SK-N-SH (cell line): ENCODE measurements around the gene CD2. TPM values are rescaled to one million over a fixed set of nuclear protein-coding genes. Genes with fewer than 3 reads are reported as not detected.

Experiments used
- CTCF ChIA-PET: fragments of 300-600, 350-600 bp; formaldehyde crosslinking; extraction: SDS; loops from one replicate; lab custom pipeline; 2021; lab: Yijun Ruan, JAX
- POLR2A ChIA-PET: fragments of 350-600 bp; sonication (Branson Sonifier 250); formaldehyde crosslinking; extraction: SDS; loops from one replicate; lab custom pipeline; 2020; ENCODE audit warnings: antibody characterized with exemption, inconsistent platforms; lab: Yijun Ruan, JAX
- DNase-seq: peaks from one replicate; pipeline ENCODE4 v3.0.0; 2012
- H2AFZ ChIP-seq: fragments of 200-600 bp; sonication (generic); 2 replicates; pipeline ENCODE4 v1.8.1; 2016; ENCODE audit warnings: antibody characterized with exemption, mild to moderate bottlenecking, low read depth
- H3F3A ChIP-seq: fragments of 200-600 bp; sonication (generic); replicated peaks from 2 replicates; pipeline ENCODE3; 2016; ENCODE audit warnings: antibody characterized with exemption, mild to moderate bottlenecking; ENCODE audit not compliant: insufficient read depth
- H3K27ac ChIP-seq, 2 experiments: fragments of 200-500 bp in 1 of 2; fragments of 200-600 bp in 1 of 2; sonication (Bioruptor generic) in 1 of 2; sonication (generic), shearing (Covaris generic) in 1 of 2; 2 replicates each; pipeline versions ENCODE4 v1.5.1 to v1.6.1; 2014 to 2016; ENCODE audit warnings: low read depth in 2 of 2, inconsistent platforms in 1 of 2, low read length in 1 of 2, mild to moderate bottlenecking in 1 of 2, mixed read lengths in 1 of 2
- H3K27me3 ChIP-seq: fragments of 200-600 bp; sonication (generic), shearing (Covaris generic); 2 replicates; pipeline ENCODE4 v1.6.1; 2016; ENCODE audit warnings: mixed run types; ENCODE audit not compliant: insufficient read depth
- H3K36me3 ChIP-seq, 2 experiments: fragments of 200-500 bp in 1 of 2; fragments of 200-600 bp in 1 of 2; sonication (Bioruptor generic) in 1 of 2; sonication (generic) in 1 of 2; replicated peaks in 1 of 2; 2 replicates each; pipeline versions ENCODE3 to v1.5.1; 2014 to 2016; ENCODE audit warnings: low read length in 1 of 2, mild to moderate bottlenecking in 1 of 2; ENCODE audit not compliant: insufficient read depth in 2 of 2, control insufficient read depth in 1 of 2
- H3K4me1 ChIP-seq, 2 experiments: fragments of 200-500 bp in 1 of 2; fragments of 200-600 bp in 1 of 2; sonication (Bioruptor generic) in 1 of 2; sonication (generic), shearing (Covaris generic) in 1 of 2; 2 replicates each; pipeline versions ENCODE4 v1.5.1 to v1.6.1; 2014 to 2016; ENCODE audit warnings: low read depth in 1 of 2, low read length in 1 of 2, mixed run types in 1 of 2; ENCODE audit not compliant: insufficient read depth in 2 of 2, control insufficient read depth in 1 of 2
- H3K4me2 ChIP-seq: fragments of 200-600 bp; sonication (generic), shearing (Covaris generic); 2 replicates; pipeline ENCODE4 v1.6.1; 2017; ENCODE audit warnings: mixed run types
- H3K4me3 ChIP-seq, 2 experiments: fragments of 200-500 bp in 1 of 2; fragments of 200-600 bp in 1 of 2; sonication (Bioruptor generic) in 1 of 2; sonication (generic), shearing (Covaris generic) in 1 of 2; 2 replicates each; pipeline versions ENCODE4 v1.5.1 to v1.8.1; 2014 to 2016; ENCODE audit warnings: low read depth in 2 of 2, inconsistent platforms in 1 of 2, low read length in 1 of 2, mild to moderate bottlenecking in 1 of 2, mixed read lengths in 1 of 2, moderate library complexity in 1 of 2
- H3K79me2 ChIP-seq: fragments of 200-600 bp; sonication (generic); 2 replicates; pipeline ENCODE4 v1.8.1; 2017; ENCODE audit warnings: mild to moderate bottlenecking; ENCODE audit not compliant: insufficient read depth
- H3K9ac ChIP-seq: fragments of 200-600 bp; sonication (generic); 2 replicates; pipeline ENCODE4 v1.6.1; 2017; ENCODE audit warnings: mixed run types
- H3K9me2 ChIP-seq: fragments of 200-600 bp; sonication (generic); 2 replicates; pipeline ENCODE4 v1.6.1; 2017; ENCODE audit warnings: mixed run types
- H3K9me3 ChIP-seq: fragments of 200-600 bp; sonication (generic); 2 replicates; pipeline ENCODE4 v1.6.1; 2017; ENCODE audit warnings: mixed run types, mild to moderate bottlenecking, moderate library complexity
- H4K20me1 ChIP-seq: fragments of 200-600 bp; sonication (generic); 2 replicates; pipeline ENCODE4 v1.6.1; 2017; ENCODE audit warnings: mild to moderate bottlenecking, mixed run types; ENCODE audit not compliant: insufficient read depth
- FOSL2 ChIP-seq: IDR thresholded peaks from 2 replicates; pipeline ENCODE4 v1.4.0; 2012; ENCODE audit warnings: low read depth, mild to moderate bottlenecking, moderate library complexity, borderline replicate concordance
- GATA2 ChIP-seq: sonication (generic); formaldehyde crosslinking; IDR thresholded peaks from 2 replicates; pipeline ENCODE4 v1.5.0; 2020; ENCODE audit warnings: mild to moderate bottlenecking, missing genetic modification reagents
- REST ChIP-seq: IDR thresholded peaks from 2 replicates; pipeline ENCODE4 v1.6.1; 2012; ENCODE audit warnings: mild to moderate bottlenecking, low read depth, low read length, moderate library complexity
- RXRA ChIP-seq: IDR thresholded peaks from 2 replicates; pipeline ENCODE4 v1.4.0; 2012; ENCODE audit warnings: low read depth, mild to moderate bottlenecking, borderline replicate concordance
- TEAD4 ChIP-seq: IDR thresholded peaks from 2 replicates; pipeline ENCODE4 v1.4.0; 2012; ENCODE audit warnings: mild to moderate bottlenecking, borderline replicate concordance; ENCODE audit not compliant: insufficient read depth
- WGBS: methylation state at CpG from one replicate; pipeline ENCODE4 v1.1.6; 2017; ENCODE audit warnings: low lambda C conversion rate; 5-methylcytosine and 5-hydroxymethylcytosine counted together
- polyA plus RNA-seq, 3 experiments: library from polyadenylated mRNA; depleted of rRNA; stranded (reverse); fragments of >200 nt; gene quantifications; 2 replicates each; pipeline ENCODE4 v1.2.3, GENCODE V29; 2012
- TF ChIP-seq, protein P1 (sequence below): fragments of 200-600 bp; sonication (generic); IDR thresholded peaks from 2 replicates; pipeline ENCODE4 v1.6.1; 2017; ENCODE audit warnings: antibody characterized with exemption, mild to moderate bottlenecking, moderate library complexity
- TF ChIP-seq, protein P2 (sequence below): IDR thresholded peaks from 2 replicates; pipeline ENCODE4; 2012
- TF ChIP-seq, protein P3 (sequence below): IDR thresholded peaks from 2 replicates; pipeline ENCODE4 v1.4.0; 2012; ENCODE audit warnings: low read depth, borderline replicate concordance

Gene CD2
- polyA plus RNA-seq, 1 of the 3 experiments (the other 2 are of a cell fraction), result not detected

DNA sequence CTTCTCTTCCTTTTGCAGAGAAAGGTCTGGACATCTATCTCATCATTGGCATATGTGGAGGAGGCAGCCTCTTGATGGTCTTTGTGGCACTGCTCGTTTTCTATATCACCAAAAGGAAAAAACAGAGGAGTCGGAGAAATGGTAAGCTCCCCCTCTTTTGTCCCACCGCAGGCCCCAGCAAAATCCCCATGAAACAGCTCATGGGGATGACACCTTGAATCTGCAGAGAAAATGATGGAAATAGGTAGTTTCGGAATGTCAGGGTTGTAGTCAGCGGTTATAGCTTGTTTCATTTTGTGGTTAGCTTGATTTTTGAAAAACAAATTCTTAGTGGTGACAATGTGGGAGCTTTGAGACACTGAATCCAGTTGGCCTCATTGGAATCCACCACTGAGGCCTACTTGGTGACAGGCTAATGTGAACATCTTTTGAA, 10.3 kb downstream of the CD2 start:
- Histone ChIP-seq H3K27ac (no peak overlapping the region), H3K4me2 (no peak overlapping the region), H3K27me3 (no peaks in the 10 kb centered on the region), H3K36me3 (no peaks in the 10 kb centered on the region), H3K9ac (no peak overlapping the region), H3F3A (no peaks in the 10 kb centered on the region), H4K20me1 (no peaks in the 10 kb centered on the region), H3K4me1 (peaks cover 0 to 2% of the 10 kb centered on the region in 2 experiments; a peak in 1 of 4 replicates), H2AFZ (no peak overlapping the region), H3K79me2 (no peaks in the 10 kb centered on the region), H3K4me3 (no peak overlapping the region), H3K9me2 (no peaks in the 10 kb centered on the region), H3K9me3 (no peaks in the 10 kb centered on the region)
- POLR2A ChIA-PET, result no interaction called here
- no peak for TF ChIP-seq TEAD4
- TF ChIP-seq GATA2 (CRISPR knock-in tag), result no peak
- TF ChIP-seq, protein P1, sequence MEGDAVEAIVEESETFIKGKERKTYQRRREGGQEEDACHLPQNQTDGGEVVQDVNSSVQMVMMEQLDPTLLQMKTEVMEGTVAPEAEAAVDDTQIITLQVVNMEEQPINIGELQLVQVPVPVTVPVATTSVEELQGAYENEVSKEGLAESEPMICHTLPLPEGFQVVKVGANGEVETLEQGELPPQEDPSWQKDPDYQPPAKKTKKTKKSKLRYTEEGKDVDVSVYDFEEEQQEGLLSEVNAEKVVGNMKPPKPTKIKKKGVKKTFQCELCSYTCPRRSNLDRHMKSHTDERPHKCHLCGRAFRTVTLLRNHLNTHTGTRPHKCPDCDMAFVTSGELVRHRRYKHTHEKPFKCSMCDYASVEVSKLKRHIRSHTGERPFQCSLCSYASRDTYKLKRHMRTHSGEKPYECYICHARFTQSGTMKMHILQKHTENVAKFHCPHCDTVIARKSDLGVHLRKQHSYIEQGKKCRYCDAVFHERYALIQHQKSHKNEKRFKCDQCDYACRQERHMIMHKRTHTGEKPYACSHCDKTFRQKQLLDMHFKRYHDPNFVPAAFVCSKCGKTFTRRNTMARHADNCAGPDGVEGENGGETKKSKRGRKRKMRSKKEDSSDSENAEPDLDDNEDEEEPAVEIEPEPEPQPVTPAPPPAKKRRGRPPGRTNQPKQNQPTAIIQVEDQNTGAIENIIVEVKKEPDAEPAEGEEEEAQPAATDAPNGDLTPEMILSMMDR, result no peak
- TF ChIP-seq, protein P2, sequence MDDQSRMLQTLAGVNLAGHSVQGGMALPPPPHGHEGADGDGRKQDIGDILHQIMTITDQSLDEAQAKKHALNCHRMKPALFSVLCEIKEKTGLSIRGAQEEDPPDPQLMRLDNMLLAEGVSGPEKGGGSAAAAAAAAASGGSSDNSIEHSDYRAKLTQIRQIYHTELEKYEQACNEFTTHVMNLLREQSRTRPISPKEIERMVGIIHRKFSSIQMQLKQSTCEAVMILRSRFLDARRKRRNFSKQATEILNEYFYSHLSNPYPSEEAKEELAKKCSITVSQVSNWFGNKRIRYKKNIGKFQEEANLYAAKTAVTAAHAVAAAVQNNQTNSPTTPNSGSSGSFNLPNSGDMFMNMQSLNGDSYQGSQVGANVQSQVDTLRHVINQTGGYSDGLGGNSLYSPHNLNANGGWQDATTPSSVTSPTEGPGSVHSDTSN, result no peak
- no peak for TF ChIP-seq RXRA
- TF ChIP-seq REST, result no peak
- TF ChIP-seq FOSL2, result no peak
- TF ChIP-seq, protein P3, sequence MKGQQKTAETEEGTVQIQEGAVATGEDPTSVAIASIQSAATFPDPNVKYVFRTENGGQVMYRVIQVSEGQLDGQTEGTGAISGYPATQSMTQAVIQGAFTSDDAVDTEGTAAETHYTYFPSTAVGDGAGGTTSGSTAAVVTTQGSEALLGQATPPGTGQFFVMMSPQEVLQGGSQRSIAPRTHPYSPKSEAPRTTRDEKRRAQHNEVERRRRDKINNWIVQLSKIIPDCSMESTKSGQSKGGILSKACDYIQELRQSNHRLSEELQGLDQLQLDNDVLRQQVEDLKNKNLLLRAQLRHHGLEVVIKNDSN, result no peak
- 69% methylated on average over 5 of the region's 5 CpGs for WGBS
- DNase-seq, result no peak
- CTCF ChIA-PET, result interaction anchor here (1.2 to 1.6 kb wide), 5 partner anchors 10 to 190 kb away, joined by 3 to 6 read pairs (median 5); partner anchors contain the start of gene CD2
